MCF 10A (cell line): ENCODE measurements around the gene CFAP90. TPM values are rescaled to one million over a fixed set of nuclear protein-coding genes. Genes with fewer than 3 reads are reported as not detected.
A peak's percentile ranks its signal among the peaks of the same experiment; 100 is the strongest.

Experiments
- BruUV-seq: library from RNA; stranded (reverse); fragments of 400-500 nt; replicated peaks from 2 replicates; lab custom pipeline; 2021; lab: Mats Ljungman, UMichigan
- CTCF ChIA-PET: fragments of 300-600 bp; sonication (Branson Sonifier 250); formaldehyde crosslinking; extraction: SDS; loops from one replicate; lab custom pipeline; 2021; ENCODE audit warnings: antibody characterized with exemption, inconsistent platforms; lab: Yijun Ruan, JAX
- POLR2A ChIA-PET: fragments of 300-600, 350-650 bp; sonication (Branson Sonifier 250); formaldehyde crosslinking; extraction: SDS; loops from one replicate; lab custom pipeline; 2020; ENCODE audit warnings: antibody characterized with exemption, inconsistent platforms; lab: Yijun Ruan, JAX
- DNase-seq: peaks from one replicate; pipeline ENCODE4 v3.0.0-alpha.2; 2018; ENCODE audit not compliant: unreplicated experiment
- H3K27ac Mint-ChIP-seq: one replicate; pipeline ENCODE4 v1.8.0; 2022; ENCODE audit warnings: mild to moderate bottlenecking, low read depth, mixed read lengths; ENCODE audit not compliant: unreplicated experiment
- H3K27me3 Mint-ChIP-seq: one replicate; pipeline ENCODE4 v1.8.0; 2022; ENCODE audit warnings: mixed read lengths; ENCODE audit not compliant: insufficient read depth, unreplicated experiment
- H3K36me3 Mint-ChIP-seq: one replicate; pipeline ENCODE4 v1.8.0; 2022; ENCODE audit warnings: mild to moderate bottlenecking, moderate library complexity, mixed read lengths; ENCODE audit not compliant: insufficient read depth, unreplicated experiment
- H3K4me1 Mint-ChIP-seq: one replicate; pipeline ENCODE4 v1.8.0; 2022; ENCODE audit warnings: mixed read lengths; ENCODE audit not compliant: insufficient read depth, unreplicated experiment
- H3K4me3 Mint-ChIP-seq: one replicate; pipeline ENCODE4 v1.8.0; 2022; ENCODE audit warnings: mild to moderate bottlenecking, moderate library complexity, mixed read lengths; ENCODE audit not compliant: unreplicated experiment
- H3K9me3 Mint-ChIP-seq: one replicate; pipeline ENCODE4 v1.8.0; 2022; ENCODE audit warnings: mixed read lengths; ENCODE audit not compliant: unreplicated experiment
- intact Hi-C: fragments of 100-400 bp; cut with micrococcal nuclease; formaldehyde crosslinking; loops from 2 replicates; pipeline ENCODE4 v1.14.1; 2022
- total RNA-seq: library from RNA; stranded (reverse); gene quantifications from 2 replicates; pipeline ENCODE4 v1.2.3, GENCODE V29; 2022
- TF ChIP-seq, protein P1 (sequence below): fragments of 200-600 bp; IDR thresholded peaks from one replicate; pipeline ENCODE4 v1.8.0; 2022; ENCODE audit warnings: antibody characterized with exemption, mild to moderate bottlenecking; ENCODE audit not compliant: unreplicated experiment

Gene CFAP90
- total RNA-seq, 1 experiment from 2014 or later, result not detected

- ChIA-PET CTCF (interaction anchor here (0.7 to 1.0 kb wide), 2 partner anchors 246 to 1046 kb away, joined by 3 to 4 read pairs; no protein-coding TSS in a partner anchor), POLR2A (no interaction called here)
- intact Hi-C loops, result no loop called here
- DNase-seq, result no peak
- no peaks in the 10 kb centered on the region for H3K4me1 Mint-ChIP-seq
- no peaks in the 10 kb centered on the region for H3K36me3 Mint-ChIP-seq
- TF ChIP-seq, protein P1, sequence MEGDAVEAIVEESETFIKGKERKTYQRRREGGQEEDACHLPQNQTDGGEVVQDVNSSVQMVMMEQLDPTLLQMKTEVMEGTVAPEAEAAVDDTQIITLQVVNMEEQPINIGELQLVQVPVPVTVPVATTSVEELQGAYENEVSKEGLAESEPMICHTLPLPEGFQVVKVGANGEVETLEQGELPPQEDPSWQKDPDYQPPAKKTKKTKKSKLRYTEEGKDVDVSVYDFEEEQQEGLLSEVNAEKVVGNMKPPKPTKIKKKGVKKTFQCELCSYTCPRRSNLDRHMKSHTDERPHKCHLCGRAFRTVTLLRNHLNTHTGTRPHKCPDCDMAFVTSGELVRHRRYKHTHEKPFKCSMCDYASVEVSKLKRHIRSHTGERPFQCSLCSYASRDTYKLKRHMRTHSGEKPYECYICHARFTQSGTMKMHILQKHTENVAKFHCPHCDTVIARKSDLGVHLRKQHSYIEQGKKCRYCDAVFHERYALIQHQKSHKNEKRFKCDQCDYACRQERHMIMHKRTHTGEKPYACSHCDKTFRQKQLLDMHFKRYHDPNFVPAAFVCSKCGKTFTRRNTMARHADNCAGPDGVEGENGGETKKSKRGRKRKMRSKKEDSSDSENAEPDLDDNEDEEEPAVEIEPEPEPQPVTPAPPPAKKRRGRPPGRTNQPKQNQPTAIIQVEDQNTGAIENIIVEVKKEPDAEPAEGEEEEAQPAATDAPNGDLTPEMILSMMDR, result no peak
- H3K27ac Mint-ChIP-seq, result no peak overlapping the region
- BruUV-seq, result no TSS peak
- H3K27me3 Mint-ChIP-seq, result peaks cover 78% of the 10 kb centered on the region
- no peak overlapping the region for H3K4me3 Mint-ChIP-seq
- H3K9me3 Mint-ChIP-seq, result peaks cover 8% of the 10 kb centered on the region
Observed at GRCh38 chr5:7811715-7812114, 39.2 kb downstream of the CFAP90 start.

GRCh38 chr5:7808998-7809397, 41.9 kb downstream of the CFAP90 start:
- BruUV-seq, result no TSS peak
- TF ChIP-seq, protein P1, result no peak
- Mint-ChIP-seq H3K27me3 (peaks cover 65% of the 10 kb centered on the region), H3K27ac (no peak overlapping the region), H3K36me3 (no peaks in the 10 kb centered on the region), H3K4me1 (no peaks in the 10 kb centered on the region), H3K4me3 (no peak overlapping the region), H3K9me3 (peaks cover 8% of the 10 kb centered on the region)
- POLR2A ChIA-PET, result no interaction called here
- intact Hi-C loops, result no loop called here
- CTCF ChIA-PET, result no interaction called here
- no peak for DNase-seq

DNA sequence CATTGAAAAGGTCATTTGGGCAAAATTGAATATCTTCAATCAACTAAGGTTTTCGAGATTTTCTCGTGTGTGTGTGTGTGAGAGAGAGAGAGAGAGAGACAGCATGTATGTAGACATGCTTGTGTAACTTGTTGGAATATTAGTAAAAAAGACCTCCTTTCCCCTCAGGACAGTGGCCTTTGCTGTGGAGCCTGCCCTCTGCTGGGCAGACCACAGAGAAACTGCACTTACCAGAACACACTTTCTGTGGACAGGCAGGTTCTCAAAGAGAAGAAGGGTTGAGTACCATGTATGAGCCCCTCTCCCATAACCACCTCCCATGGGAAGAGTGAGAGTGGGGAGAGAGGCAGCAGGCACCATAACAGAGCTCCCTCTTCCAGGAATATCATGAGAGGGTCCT, 45.6 kb downstream of the CFAP90 start:
- BruUV-seq, result no TSS peak
- Mint-ChIP-seq H3K9me3 (peaks cover 8% of the 10 kb centered on the region), H3K4me3 (no peak overlapping the region), H3K27ac (no peak overlapping the region), H3K27me3 (peaks cover 30% of the 10 kb centered on the region), H3K4me1 (no peaks in the 10 kb centered on the region), H3K36me3 (no peaks in the 10 kb centered on the region)
- intact Hi-C loops, result no loop called here
- CTCF ChIA-PET, result interaction anchor here (0.6 to 2.5 kb wide), 5 partner anchors 9 to 28 kb away, joined by 3 to 17 read pairs (median 4); no protein-coding TSS in a partner anchor
- TF ChIP-seq, protein P1, result no peak
- POLR2A ChIA-PET, result no interaction called here
- peak; percentile 13 for DNase-seq

- ChIA-PET CTCF (interaction anchor here (0.5 to 2.5 kb wide), 10 partner anchors 10 to 1416 kb away, joined by 3 to 17 read pairs (median 3); no protein-coding TSS in a partner anchor), POLR2A (no interaction called here)
- no peaks in the 10 kb centered on the region for H3K4me1 Mint-ChIP-seq
- peaks cover 8% of the 10 kb centered on the region for H3K9me3 Mint-ChIP-seq
- H3K4me3 Mint-ChIP-seq, result no peak overlapping the region
- no peak overlapping the region for H3K27ac Mint-ChIP-seq
- intact Hi-C loops, result no loop called here
- TF ChIP-seq, protein P1, result no peak
- peaks cover 24% of the 10 kb centered on the region for H3K27me3 Mint-ChIP-seq
- no TSS peak for BruUV-seq
- no peak for DNase-seq
- H3K36me3 Mint-ChIP-seq, result no peaks in the 10 kb centered on the region
Observed at GRCh38 chr5:7803937-7804336, 47.0 kb downstream of the CFAP90 start.
